ENCODE data around the gene S100B. TPM values are rescaled to one million over a fixed set of nuclear protein-coding genes. Genes with fewer than 3 reads are reported as not detected.

S100B gene
- total RNA-seq, 1 experiment from 2014 or later = 0.18 TPM

DNA sequence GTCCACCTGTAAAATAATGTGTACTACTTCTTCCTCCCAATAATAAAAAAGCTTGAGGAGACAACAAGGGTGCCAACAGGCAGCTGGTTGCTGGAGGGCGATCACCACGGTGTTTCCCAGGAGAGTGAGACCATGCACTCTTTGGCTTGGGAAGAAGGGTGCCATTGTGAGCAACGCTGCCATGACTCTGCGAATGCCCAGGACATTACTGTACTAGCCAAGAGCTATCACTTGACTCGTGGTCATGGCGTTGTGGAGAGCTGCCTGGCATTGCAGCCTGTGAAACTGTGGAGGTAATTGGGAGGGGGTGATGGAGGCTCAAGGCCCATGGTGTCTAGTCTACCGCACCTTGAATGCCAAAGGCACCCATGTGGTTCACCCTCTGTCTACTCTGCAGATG lies 16.0 kb upstream of the S100B start:
- Histone ChIP-seq H3K27me3 (no peaks in the 10 kb centered on the region), H3K27ac (no peak overlapping the region), H3K9me3 (replicated peaks) (no peaks in the 10 kb centered on the region; the same call in 1 of the 2 replicates), H3K36me3 (no peaks in the 10 kb centered on the region), H3K4me3 (no peak overlapping the region), H3K4me1 (peaks cover 4% of the 10 kb centered on the region; the same call in 1 of the 2 replicates)
- no peak for DNase-seq

DNA sequence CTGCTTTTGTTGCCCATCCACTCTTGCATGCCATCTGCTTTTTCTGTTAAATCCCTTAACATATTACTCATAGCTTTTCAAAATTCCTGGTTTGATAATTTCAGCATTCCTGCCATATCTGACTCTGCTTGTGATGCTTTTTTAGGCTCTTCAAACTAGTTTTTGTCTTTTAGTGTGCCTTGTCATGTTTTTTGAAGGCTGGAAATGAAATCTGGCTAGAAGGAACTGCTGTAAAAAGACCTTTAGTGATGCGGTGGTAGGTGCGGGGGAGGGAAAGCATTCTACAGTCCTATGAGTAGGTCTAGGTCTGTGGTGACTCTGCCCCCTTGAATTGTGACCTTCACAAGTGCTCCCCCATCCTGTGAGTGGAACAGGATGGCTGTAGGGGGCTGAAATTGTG lies 15.0 kb upstream of the S100B start:
- Histone ChIP-seq H3K4me3 (no peak overlapping the region), H3K4me1 (peaks cover 4% of the 10 kb centered on the region; the same call in 1 of the 2 replicates), H3K9me3 (replicated peaks) (no peaks in the 10 kb centered on the region), H3K27ac (no peak overlapping the region), H3K36me3 (no peaks in the 10 kb centered on the region), H3K27me3 (no peaks in the 10 kb centered on the region)
- no peak for DNase-seq

DNA sequence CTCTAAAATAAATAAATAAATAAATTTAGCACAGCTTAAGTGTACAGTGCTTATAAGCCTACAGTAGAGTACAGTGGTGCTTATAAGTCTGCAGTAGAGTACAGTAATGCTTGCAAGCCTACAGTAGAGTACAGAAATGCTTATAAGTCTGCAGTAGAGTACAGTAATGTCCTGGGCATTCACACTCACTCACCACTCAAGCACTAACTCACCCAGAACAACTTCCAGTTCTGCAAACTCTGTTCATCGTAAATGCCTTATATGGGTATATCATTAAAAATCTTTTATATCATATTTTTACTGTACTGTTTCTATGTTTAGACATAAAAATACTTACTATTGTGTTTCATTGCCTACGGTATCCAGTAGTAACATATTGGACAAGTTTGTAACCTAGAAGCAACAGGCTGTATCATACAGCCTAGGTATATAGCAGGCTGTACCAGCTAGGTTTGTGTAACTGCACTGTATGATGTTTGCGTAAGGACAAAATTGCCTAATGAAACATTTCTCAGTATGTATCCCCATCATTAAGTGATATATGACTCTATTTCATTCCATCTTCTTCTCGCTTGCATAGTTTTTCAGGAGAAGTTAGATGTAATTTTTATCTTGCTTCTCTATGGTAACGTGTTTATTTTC lies 14.0 kb upstream of the S100B start:
- Histone ChIP-seq H3K4me1 (peaks cover 4% of the 10 kb centered on the region; the same call in 1 of the 2 replicates), H3K4me3 (no peak overlapping the region), H3K9me3 (replicated peaks) (no peaks in the 10 kb centered on the region), H3K27me3 (no peaks in the 10 kb centered on the region), H3K27ac (no peak overlapping the region), H3K36me3 (no peaks in the 10 kb centered on the region)
- no peak for DNase-seq

DNA sequence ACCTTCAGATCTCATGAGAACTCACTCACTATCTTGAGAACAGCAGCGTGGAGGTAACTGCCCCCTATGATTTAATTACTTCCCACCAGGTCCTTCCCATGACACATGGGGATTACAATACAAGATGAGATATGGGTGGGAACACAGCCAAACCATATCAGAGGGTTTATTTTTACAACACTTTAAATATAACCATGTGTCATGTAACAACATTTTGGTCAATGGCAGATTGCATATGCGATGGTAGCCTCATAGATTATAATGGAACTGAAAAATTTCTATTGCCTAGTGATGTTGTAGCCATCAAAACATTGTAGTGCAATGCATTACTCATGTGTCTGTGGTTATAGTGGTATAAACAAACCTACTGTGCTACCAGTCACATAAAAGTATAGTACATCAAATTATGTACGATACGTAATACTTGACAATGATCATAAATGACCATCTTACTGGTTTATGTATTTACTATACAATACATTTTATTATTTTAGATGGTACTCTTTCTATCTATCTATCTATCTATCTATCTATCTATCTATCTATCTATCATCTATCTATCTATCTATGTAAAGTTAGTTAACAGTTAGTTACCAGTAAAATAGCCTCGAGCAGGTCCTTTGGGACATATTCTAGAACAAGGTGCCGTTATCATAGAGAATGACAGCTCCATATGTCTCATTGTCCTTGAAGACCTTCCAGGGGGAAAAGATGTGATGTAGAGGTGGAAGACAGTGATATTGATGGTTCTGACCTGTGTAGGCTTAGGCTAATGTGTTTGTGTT lies 12.6 kb upstream of the S100B start:
- no peak for DNase-seq
- Histone ChIP-seq H3K4me1 (peaks cover 4% of the 10 kb centered on the region; the same call in 1 of the 2 replicates), H3K36me3 (no peaks in the 10 kb centered on the region), H3K27ac (no peak overlapping the region), H3K27me3 (no peaks in the 10 kb centered on the region), H3K4me3 (no peak overlapping the region), H3K9me3 (replicated peaks) (no peaks in the 10 kb centered on the region)

DNA sequence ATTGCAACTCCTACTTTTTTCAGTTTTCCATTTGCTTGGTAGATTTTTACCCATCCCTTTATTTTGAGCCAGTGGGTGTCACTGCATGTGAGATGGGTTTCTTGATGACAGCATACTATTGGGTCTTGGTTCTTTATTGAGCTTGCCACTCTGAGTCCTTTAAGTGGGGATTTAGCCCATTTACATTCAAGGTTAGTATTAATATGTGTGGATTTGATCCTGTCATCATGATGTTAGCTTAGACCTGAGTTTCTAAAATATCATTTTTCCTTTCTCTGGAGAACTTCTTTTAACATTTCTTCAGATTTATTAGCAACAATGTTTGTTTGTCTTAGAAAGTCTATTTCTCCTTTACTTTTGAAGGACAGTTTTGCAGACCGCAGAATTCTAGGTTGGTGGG lies 11.8 kb upstream of the S100B start:
- no peak overlapping the region for H3K27ac ChIP-seq
- no peaks in the 10 kb centered on the region for H3K9me3 ChIP-seq (replicated peaks)
- DNase-seq = no peak
- H3K4me1 ChIP-seq = no peaks in the 10 kb centered on the region; the same call in 1 of the 2 replicates
- H3K36me3 ChIP-seq = no peaks in the 10 kb centered on the region
- no peak overlapping the region for H3K4me3 ChIP-seq
- no peaks in the 10 kb centered on the region for H3K27me3 ChIP-seq

DNA sequence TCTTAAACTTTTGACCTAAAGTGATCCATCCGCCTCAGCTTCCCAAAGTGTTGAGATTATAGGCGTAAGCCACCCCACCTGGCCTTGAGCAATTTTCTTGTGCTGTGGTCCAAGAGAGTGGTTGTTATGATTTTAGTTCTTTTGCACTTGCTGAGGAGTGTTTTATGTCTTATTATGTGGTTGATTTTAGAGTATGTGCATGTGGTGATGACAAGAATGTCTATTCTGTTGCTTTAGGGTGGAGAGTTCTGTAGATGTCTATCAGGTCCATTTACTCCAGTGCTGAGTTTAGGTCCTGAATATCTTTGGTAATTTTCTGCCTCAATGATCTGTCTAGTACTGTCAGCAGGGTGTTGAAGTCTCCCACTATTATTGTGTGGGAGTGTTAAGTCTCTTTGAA lies 11.2 kb upstream of the S100B start:
- DNase-seq = no peak
- Histone ChIP-seq H3K27me3 (no peaks in the 10 kb centered on the region), H3K36me3 (no peaks in the 10 kb centered on the region), H3K4me1 (no peaks in the 10 kb centered on the region), H3K9me3 (replicated peaks) (no peaks in the 10 kb centered on the region), H3K4me3 (no peak overlapping the region), H3K27ac (no peak overlapping the region)

DNA sequence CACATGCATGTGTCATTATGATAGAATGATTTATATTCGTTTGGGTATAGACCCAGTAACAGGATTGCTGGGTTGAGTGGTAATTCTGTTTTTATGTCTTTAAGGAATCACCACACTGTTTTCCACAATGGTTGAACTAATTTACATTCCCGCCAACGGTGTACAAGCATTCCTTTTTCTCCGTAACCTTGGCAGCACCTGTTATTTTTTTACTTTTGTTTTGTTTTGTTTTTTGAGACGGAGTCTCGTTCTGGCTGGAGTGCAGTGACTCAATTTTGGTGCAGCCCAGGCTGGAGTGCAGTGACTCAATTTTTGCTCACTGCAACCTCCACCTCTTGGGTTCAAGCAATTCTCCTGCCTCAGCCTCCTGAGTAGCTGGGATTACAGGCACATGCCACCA lies 8.5 kb upstream of the S100B start:
- no peaks in the 10 kb centered on the region for H3K9me3 ChIP-seq (replicated peaks)
- H3K4me3 ChIP-seq = no peak overlapping the region
- DNase-seq = no peak
- H3K27ac ChIP-seq = no peak overlapping the region
- H3K36me3 ChIP-seq = no peaks in the 10 kb centered on the region
- H3K27me3 ChIP-seq = no peaks in the 10 kb centered on the region
- H3K4me1 ChIP-seq = no peaks in the 10 kb centered on the region

DNA sequence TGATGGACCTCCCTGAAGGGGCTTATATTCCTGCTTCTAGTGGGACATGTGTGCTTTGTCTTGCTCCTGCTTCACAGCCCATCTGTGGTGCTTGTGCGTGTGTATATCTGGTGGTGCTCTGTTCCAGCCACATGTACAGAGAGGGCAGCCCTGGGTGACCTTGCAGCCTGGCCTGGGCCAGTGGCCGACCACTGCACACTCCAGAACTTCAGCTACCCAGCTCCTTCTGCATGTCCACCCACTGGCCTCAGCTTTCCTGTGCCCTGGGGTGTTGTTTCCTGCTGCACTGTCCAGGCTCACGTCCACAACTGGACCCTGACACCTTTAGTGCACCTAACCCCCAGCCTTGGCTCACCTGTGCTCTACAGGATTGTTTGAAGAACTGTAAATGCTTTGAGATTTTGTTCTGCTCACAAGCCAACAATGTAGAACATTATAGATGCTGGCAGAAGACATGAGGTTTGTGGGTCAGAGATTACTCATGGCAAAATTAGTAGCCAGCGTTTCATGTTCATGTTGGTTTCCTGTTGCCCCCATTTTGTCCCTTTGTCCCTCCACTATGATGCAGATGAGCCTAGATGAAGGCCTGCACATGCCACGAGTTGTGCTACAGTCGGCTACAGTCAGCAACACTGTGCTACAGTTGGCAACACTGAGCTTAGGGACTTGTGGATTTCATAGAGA lies 5.3 kb upstream of the S100B start:
- no peaks in the 10 kb centered on the region for H3K36me3 ChIP-seq
- no peaks in the 10 kb centered on the region for H3K27me3 ChIP-seq
- H3K4me3 ChIP-seq = no peak overlapping the region
- DNase-seq = no peak
- no peak overlapping the region for H3K27ac ChIP-seq
- H3K9me3 ChIP-seq (replicated peaks) = no peaks in the 10 kb centered on the region
- no peaks in the 10 kb centered on the region for H3K4me1 ChIP-seq

DNA sequence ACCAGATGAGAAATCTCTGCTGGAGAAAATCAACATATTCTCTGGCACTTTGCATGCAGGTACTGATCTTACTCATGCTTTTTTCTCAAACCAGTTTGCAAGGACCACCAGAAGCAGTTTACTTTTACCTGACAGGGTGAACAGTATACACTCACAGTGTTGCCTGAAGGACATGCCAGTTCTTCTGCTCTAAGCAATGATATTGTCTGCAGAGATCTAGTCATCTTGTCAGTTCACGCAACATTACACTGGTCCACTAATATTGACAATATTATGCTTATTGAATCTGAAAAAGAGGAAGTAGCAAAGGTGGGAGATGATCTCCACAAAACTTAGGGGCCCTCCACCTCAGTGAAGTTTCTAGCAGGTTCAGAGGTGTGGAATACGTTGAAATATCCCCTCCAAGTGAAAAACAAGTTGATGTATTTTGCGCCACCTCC lies 3.8 kb upstream of the S100B start:
- Histone ChIP-seq H3K27me3 (0 out of 2 replicates have a peak, but pooled peaks cover 2% of the 10 kb centered on the region), H3K9me3 (replicated peaks) (no peaks in the 10 kb centered on the region), H3K4me3 (no peak overlapping the region), H3K36me3 (no peaks in the 10 kb centered on the region), H3K4me1 (no peaks in the 10 kb centered on the region), H3K27ac (no peak overlapping the region)
- no peak for DNase-seq

DNA sequence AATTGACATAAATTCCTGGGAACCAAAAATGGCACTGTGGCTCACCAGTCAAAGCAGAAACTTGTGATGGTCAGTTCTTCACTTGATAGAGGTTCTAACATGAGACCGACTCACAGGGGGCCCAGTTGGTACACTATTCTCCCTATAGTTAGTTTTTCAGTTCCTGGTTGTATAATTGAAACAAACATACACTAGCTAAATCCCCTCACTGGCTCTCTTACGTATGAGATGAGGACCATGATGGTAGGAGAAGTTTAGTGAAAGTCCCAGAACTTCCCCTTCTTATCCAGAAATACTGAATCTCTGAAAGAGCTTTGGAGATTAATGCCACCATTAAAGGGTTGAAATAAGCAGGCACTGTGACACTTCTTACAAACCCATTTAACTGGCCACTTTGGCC lies 2.8 kb upstream of the S100B start:
- H3K27me3 ChIP-seq = 0 out of 2 replicates have a peak, but pooled peaks cover 3% of the 10 kb centered on the region
- no peak overlapping the region for H3K4me3 ChIP-seq
- H3K27ac ChIP-seq = no peak overlapping the region
- H3K9me3 ChIP-seq (replicated peaks) = no peaks in the 10 kb centered on the region
- no peaks in the 10 kb centered on the region for H3K4me1 ChIP-seq
- no peaks in the 10 kb centered on the region for H3K36me3 ChIP-seq
- no peak for DNase-seq

DNA sequence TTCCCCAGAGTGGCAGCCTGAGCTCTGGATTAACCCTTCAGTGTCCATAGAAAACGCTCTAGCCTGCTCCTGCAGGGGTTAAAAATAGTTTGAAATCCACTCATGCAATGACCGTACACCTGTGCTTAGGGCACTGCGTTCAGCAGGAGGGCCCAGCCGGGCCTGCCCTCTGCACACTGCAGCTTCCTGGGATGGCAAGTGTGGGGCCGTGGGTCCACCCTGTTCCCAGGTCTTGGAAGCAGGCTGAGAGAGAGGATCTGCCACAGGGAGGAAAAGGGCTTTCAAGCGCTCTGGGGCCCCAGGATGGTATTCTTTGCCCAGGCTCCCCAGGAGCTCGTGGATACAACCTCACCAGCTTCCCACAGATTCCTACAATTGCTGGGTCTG lies 1.5 kb upstream of the S100B start:
- no peaks in the 10 kb centered on the region for H3K9me3 ChIP-seq (replicated peaks)
- H3K4me3 ChIP-seq = no peak overlapping the region
- DNase-seq = no peak
- H3K27ac ChIP-seq = no peak overlapping the region
- H3K36me3 ChIP-seq = no peaks in the 10 kb centered on the region
- 0 out of 2 replicates have a peak, but pooled peaks cover 3% of the 10 kb centered on the region for H3K27me3 ChIP-seq
- H3K4me1 ChIP-seq = no peaks in the 10 kb centered on the region

DNA sequence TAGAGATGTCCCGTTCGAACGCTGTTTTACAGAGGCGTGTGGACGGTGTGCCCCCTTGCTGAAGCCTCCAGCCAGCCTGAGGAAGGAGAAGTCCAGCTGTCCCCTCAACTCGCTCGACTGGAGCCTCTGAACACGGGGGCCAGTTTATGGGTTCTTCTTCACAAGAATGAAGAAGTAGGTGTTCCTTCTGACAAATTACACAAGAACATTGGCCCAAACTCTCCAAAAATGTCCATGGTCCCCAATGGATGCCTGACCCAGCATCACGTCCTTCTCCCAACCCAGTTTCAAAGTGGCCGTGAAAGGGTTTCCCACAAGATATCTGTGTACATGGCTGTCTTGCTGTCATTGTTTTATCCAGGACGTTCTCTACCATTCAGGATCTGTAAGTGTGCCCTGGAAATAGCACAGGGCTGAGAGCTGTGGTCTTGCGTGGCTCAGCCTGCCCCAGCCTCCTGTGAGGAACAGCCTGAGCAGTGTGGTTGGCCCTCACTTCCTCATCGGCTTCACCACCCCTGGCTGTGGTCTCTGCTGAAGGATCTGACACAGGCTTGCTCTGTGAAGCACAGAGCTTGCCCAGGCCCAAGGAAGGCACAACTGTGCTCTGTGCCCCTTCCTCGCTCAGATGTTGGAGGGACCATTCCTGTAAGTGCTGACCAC lies 1.0 kb upstream of the S100B start:
- Histone ChIP-seq H3K9me3 (replicated peaks) (no peaks in the 10 kb centered on the region), H3K36me3 (no peaks in the 10 kb centered on the region), H3K4me1 (no peaks in the 10 kb centered on the region), H3K27ac (no peak overlapping the region), H3K27me3 (0 out of 2 replicates have a peak, but pooled peaks cover 3% of the 10 kb centered on the region), H3K4me3 (no peak overlapping the region)
- no peak for DNase-seq

DNA sequence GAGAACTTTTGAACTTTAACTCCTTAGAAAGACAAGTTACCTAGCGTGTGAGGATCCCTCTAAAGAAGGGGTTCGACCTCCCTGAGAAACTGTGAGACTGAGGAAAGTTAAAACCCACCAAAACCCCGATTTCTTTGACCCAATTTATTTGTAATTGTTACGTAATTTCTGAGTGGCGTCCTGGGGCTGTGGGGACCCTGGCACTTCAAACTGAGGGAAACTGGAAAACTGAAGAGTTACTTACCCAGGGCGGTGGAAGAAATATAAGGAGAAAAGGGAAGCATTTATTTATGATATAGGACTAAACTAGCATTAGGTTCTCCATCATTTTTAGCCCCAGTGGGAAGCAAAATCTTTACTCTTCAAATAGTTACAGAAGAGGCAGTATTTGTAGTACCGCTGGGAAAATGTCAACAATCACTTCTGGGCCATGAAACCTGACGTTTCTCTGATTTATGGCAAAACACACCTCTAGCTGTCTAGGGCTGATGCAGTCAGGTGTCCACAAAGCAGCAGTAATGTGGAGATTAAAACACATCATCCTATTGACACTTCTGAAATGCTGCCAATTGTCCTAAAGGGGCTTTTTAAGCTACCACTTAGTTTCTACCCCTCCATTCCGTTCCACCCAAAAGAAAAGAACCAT lies 430 bp downstream of the S100B start:
- Histone ChIP-seq H3K4me3 (no peak overlapping the region), H3K27me3 (0 out of 2 replicates have a peak, but pooled peaks cover 3% of the 10 kb centered on the region), H3K9me3 (replicated peaks) (no peaks in the 10 kb centered on the region), H3K36me3 (no peaks in the 10 kb centered on the region), H3K4me1 (no peaks in the 10 kb centered on the region), H3K27ac (no peak overlapping the region)
- no peak for DNase-seq

DNA sequence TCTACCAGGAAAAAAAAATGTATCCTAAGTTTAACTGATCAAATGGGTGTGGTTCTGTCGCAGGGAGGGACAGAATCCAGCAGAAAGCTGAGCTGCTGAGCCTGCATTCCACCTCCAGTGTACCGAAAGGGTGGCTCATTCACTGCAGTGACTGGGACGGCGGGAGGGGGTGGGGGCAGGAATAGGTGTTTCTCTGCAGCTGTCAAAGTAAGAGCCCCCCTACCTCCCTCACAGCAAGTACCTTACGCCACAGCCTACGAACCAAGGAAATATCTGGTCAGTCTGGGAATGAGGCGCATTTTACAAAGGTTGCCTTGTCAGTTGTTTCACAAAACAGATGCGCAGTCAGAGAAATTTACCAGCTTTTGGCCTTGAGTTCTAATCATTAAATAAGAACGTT lies 1.7 kb downstream of the S100B start:
- no peaks in the 10 kb centered on the region for H3K36me3 ChIP-seq
- no peaks in the 10 kb centered on the region for H3K9me3 ChIP-seq (replicated peaks)
- 0 out of 2 replicates have a peak, but pooled peaks cover 3% of the 10 kb centered on the region for H3K27me3 ChIP-seq
- H3K4me1 ChIP-seq = no peaks in the 10 kb centered on the region
- no peak overlapping the region for H3K4me3 ChIP-seq
- DNase-seq = no peak
- H3K27ac ChIP-seq = no peak overlapping the region
